OCI-LY7 (cell line): Measurements from ENCODE around the gene CABP4. TPM values are rescaled to one million over a fixed set of nuclear protein-coding genes. Genes with fewer than 3 reads are reported as not detected.

Experiments used
- BruUV-seq: library from RNA; stranded (reverse); fragments of 400-500 nt; replicated peaks from 2 replicates; lab custom pipeline; 2021; lab: Mats Ljungman, UMichigan
- CTCF ChIA-PET: fragments of 300-600 bp; sonication (Branson Sonifier 250); formaldehyde crosslinking; loops from one replicate; lab custom pipeline; 2022; ENCODE audit warnings: antibody characterized with exemption; ENCODE audit not compliant: unreplicated experiment; lab: Charles Lee
- POLR2A ChIA-PET: fragments of 300-600 bp; sonication (Branson Sonifier 250); formaldehyde crosslinking; loops from one replicate; lab custom pipeline; 2022; ENCODE audit warnings: antibody characterized with exemption; lab: Charles Lee
- DNase-seq: peaks from one replicate; pipeline ENCODE4 v3.0.0-alpha.2; 2015; ENCODE audit warnings: low spot score
- H2AFZ ChIP-seq: fragments of 200-600 bp; sonication (generic), shearing (Covaris generic); 2 replicates; pipeline ENCODE4 v1.6.1; 2014; ENCODE audit warnings: mild to moderate bottlenecking, antibody characterized with exemption, low read length, moderate library complexity
- H3K27ac ChIP-seq: fragments of 200-600 bp; sonication (generic); 2 replicates; pipeline ENCODE4 v1.5.1; 2014; ENCODE audit warnings: mixed run types, low read depth, mild to moderate bottlenecking, moderate library complexity, low read length, inconsistent platforms; ENCODE audit not compliant: poor library complexity, severe bottlenecking
- H3K36me3 ChIP-seq: fragments of 200-600 bp; sonication (generic); 2 replicates; pipeline ENCODE4 v1.6.1; 2014; ENCODE audit warnings: mild to moderate bottlenecking, antibody characterized with exemption, low read length, moderate library complexity, mixed read lengths; ENCODE audit not compliant: insufficient read depth
- H3K4me1 ChIP-seq: fragments of 200-600 bp; sonication (generic); 2 replicates; pipeline ENCODE4 v1.5.1; 2014; ENCODE audit warnings: mild to moderate bottlenecking, low read length; ENCODE audit not compliant: insufficient read depth, poor library complexity, severe bottlenecking
- H3K4me2 ChIP-seq: fragments of 200-600 bp; sonication (generic); 2 replicates; pipeline ENCODE4 v1.6.1; 2014; ENCODE audit warnings: mild to moderate bottlenecking, low read length
- H3K4me3 ChIP-seq: fragments of 200-600 bp; sonication (generic); 2 replicates; pipeline ENCODE4 v1.5.1; 2014; ENCODE audit warnings: mild to moderate bottlenecking, low read depth, low read length; ENCODE audit not compliant: poor library complexity, severe bottlenecking
- H3K79me2 ChIP-seq: fragments of 200-600 bp; sonication (generic); 2 replicates; pipeline ENCODE4 v1.6.1; 2016; ENCODE audit warnings: low read depth, mild to moderate bottlenecking, low read length, moderate library complexity, mixed read lengths; ENCODE audit not compliant: insufficient read depth
- H3K9me2 ChIP-seq: fragments of 200-600 bp; sonication (generic); 2 replicates; pipeline ENCODE4 v1.6.1; 2016; ENCODE audit warnings: mild to moderate bottlenecking, low read length, mixed read lengths; ENCODE audit not compliant: insufficient read depth
- H3K9me3 ChIP-seq: fragments of 200-600 bp; sonication (generic); 2 replicates; pipeline ENCODE4 v1.6.1; 2014; ENCODE audit warnings: mild to moderate bottlenecking, mixed run types, low read length, mixed read lengths
- H4K20me1 ChIP-seq: fragments of 200-600 bp; sonication (generic); 2 replicates; pipeline ENCODE4 v1.6.1; 2014; ENCODE audit warnings: mild to moderate bottlenecking, antibody characterized with exemption, low read length, moderate library complexity, mixed read lengths; ENCODE audit not compliant: insufficient read depth
- CTCF ChIP-seq: fragments of 200-600 bp; sonication (generic); conservative IDR thresholded peaks from 2 replicates; pipeline ENCODE4 v1.5.1; 2014; ENCODE audit warnings: mild to moderate bottlenecking, antibody characterized with exemption, low read length, moderate library complexity, mixed read lengths
- EZH2phosphoT487 ChIP-seq: fragments of 200-600 bp; sonication (generic); IDR thresholded peaks from 2 replicates; pipeline ENCODE4 v1.6.1; 2018; ENCODE audit warnings: low read depth, borderline replicate concordance, mild to moderate bottlenecking, mixed run types, antibody characterized with exemption, low read length, moderate library complexity, mixed read lengths
- intact Hi-C: fragments of 100-400 bp; cut with micrococcal nuclease; formaldehyde crosslinking; loops from one replicate; pipeline ENCODE4 v1.10.0; 2022; ENCODE audit not compliant: unreplicated experiment
- total RNA-seq, 2 experiments: library from RNA; depleted of rRNA in 1 of 2; stranded (reverse); fragments of >200 nt in 1 of 2; shearing (Covaris generic) in 1 of 2; gene quantifications; 2 replicates each; pipeline ENCODE4 v1.2.3, GENCODE V29; 2014 to 2022

Gene CABP4
- total RNA-seq, 2 experiments from 2014 or later: 3.0 to 11.5 TPM

GRCh38 chr11:67437809-67438157 lies 17.4 kb upstream of the CABP4 start:
- peaks cover 12% of the 10 kb centered on the region for H4K20me1 ChIP-seq
- TF ChIP-seq CTCF: no peak
- TF ChIP-seq EZH2phosphoT487: no peak
- DNase-seq: no peak
- intact Hi-C loops: loop anchor here (1.0 to 2.0 kb wide), 4 partner anchors 27 to 69 kb away; partner anchors contain the start of gene TMEM134
- H3K4me3 ChIP-seq: peak overlapping the region; percentile 81
- H3K79me2 ChIP-seq: peaks cover 29% of the 10 kb centered on the region
- no peak overlapping the region for H2AFZ ChIP-seq
- peak overlapping the region; percentile 94 for H3K27ac ChIP-seq
- H3K9me3 ChIP-seq: no peaks in the 10 kb centered on the region
- peaks cover 87% of the 10 kb centered on the region for H3K4me1 ChIP-seq
- peak overlapping the region; percentile 97 for H3K4me2 ChIP-seq
- no peaks in the 10 kb centered on the region for H3K9me2 ChIP-seq
- H3K36me3 ChIP-seq: peaks cover 53% of the 10 kb centered on the region
- BruUV-seq: TSS peak; percentile 25
- CTCF ChIA-PET: interaction anchor here (0.6 to 1.8 kb wide), 4 partner anchors 12 to 85 kb away, joined by 3 to 11 read pairs (median 5); partner anchors contain the start of gene PPP1CA
- POLR2A ChIA-PET: interaction anchor here (0.6 to 3.6 kb wide), 18 partner anchors 8 to 652 kb away, joined by 3 to 38 read pairs (median 6); partner anchors contain the start of genes PPP1CA, RAD9A, RPS6KB2 and TBC1D10C

- Histone ChIP-seq H2AFZ (no peak overlapping the region), H4K20me1 (peaks cover 12% of the 10 kb centered on the region), H3K4me3 (peak overlapping the region; percentile 81), H3K79me2 (peaks cover 29% of the 10 kb centered on the region), H3K36me3 (peaks cover 48% of the 10 kb centered on the region), H3K9me3 (no peaks in the 10 kb centered on the region), H3K4me1 (peaks cover 86% of the 10 kb centered on the region), H3K4me2 (peak overlapping the region; percentile 97), H3K27ac (peak overlapping the region; percentile 94), H3K9me2 (no peaks in the 10 kb centered on the region)
- DNase-seq: peak; percentile 81
- no peak for TF ChIP-seq EZH2phosphoT487
- 0 out of 2 replicates have a peak, but pooled peaks have one; percentile 28 for TF ChIP-seq CTCF
- intact Hi-C loops: no loop called here
- POLR2A ChIA-PET: interaction anchor here (0.6 to 3.6 kb wide), 19 partner anchors 7 to 652 kb away, joined by 3 to 38 read pairs (median 5); partner anchors contain the start of genes PPP1CA, RAD9A, RPS6KB2 and TBC1D10C
- TSS peak; percentile 48 for BruUV-seq
- CTCF ChIA-PET: interaction anchor here (0.9 to 1.8 kb wide), 5 partner anchors 11 to 37 kb away, joined by 3 to 11 read pairs (median 6); partner anchors contain the start of gene PPP1CA
Measured at GRCh38 chr11:67438158-67438902, 16.8 kb upstream of the CABP4 start.
